GM12865 (cell line): Measurements from ENCODE around the gene EML3.
A peak's percentile ranks its signal among the peaks of the same experiment; 100 is the strongest.

ENCODE experiments used
- DNase-seq: peaks from one replicate; pipeline ENCODE4 v3.0.0; 2010; ENCODE audit warnings: low read depth
- H3K4me3 ChIP-seq: 2 replicates; pipeline ENCODE4 v1.5.1; 2011; ENCODE audit warnings: mild to moderate bottlenecking, low read depth, low read length, control low read depth
- CTCF ChIP-seq: IDR thresholded peaks from 2 replicates; pipeline ENCODE4 v1.5.1; 2011; ENCODE audit warnings: low read length, control low read depth, low read depth, inconsistent platforms; ENCODE audit not compliant: insufficient read depth; ENCODE audit errors: missing control alignments

The EML3 gene

GRCh38 chr11:62614275-62614674 lies 1.7 kb upstream of the EML3 start:
- no peak for TF ChIP-seq CTCF
- no peak overlapping the region for H3K4me3 ChIP-seq
- DNase-seq, result no peak

- no peak for DNase-seq
- no peak for TF ChIP-seq CTCF
- H3K4me3 ChIP-seq, result no peak overlapping the region; the same call in 1 of the 2 replicates
Measured at GRCh38 chr11:62613291-62613778, 760 bp upstream of the EML3 start.

GRCh38 chr11:62611705-62612365 lies 740 bp downstream of the EML3 start:
- peak; percentile 77 for DNase-seq
- H3K4me3 ChIP-seq, result peak overlapping the region; percentile 99
- TF ChIP-seq CTCF, result no peak

GRCh38 chr11:62610814-62611704 lies 1.5 kb downstream of the EML3 start:
- no peak for DNase-seq
- peak overlapping the region; percentile 99 for H3K4me3 ChIP-seq
- TF ChIP-seq CTCF, result no peak

- TF ChIP-seq CTCF, result no peak
- no peak overlapping the region; the same call in 1 of the 2 replicates for H3K4me3 ChIP-seq
Measured at GRCh38 chr11:62610403-62610802, 2.2 kb downstream of the EML3 start.

GRCh38 chr11:62608776-62609175 lies 3.8 kb downstream of the EML3 start:
- H3K4me3 ChIP-seq, result no peak overlapping the region
- no peak for DNase-seq
- TF ChIP-seq CTCF, result no peak

More at GRCh38 chr11:62610403-62610802, 2.2 kb downstream of the EML3 start:
- DNase-seq, result no peak
